PC-9 (cell line): ENCODE results near the gene UQCRC1.

Experiments used
- EZH2 ChIP-seq: fragments of 200-600 bp; sonication (generic); IDR thresholded peaks from 2 replicates; pipeline ENCODE4 v1.8.0; 2017; ENCODE audit warnings: antibody characterized with exemption, low read depth
- TF ChIP-seq, protein P1 (sequence below): fragments of 200-600 bp; sonication (generic); conservative IDR thresholded peaks from 2 replicates; pipeline ENCODE4 v1.6.1; 2017; ENCODE audit warnings: mixed run types, antibody characterized with exemption, mild to moderate bottlenecking, moderate library complexity

DNA sequence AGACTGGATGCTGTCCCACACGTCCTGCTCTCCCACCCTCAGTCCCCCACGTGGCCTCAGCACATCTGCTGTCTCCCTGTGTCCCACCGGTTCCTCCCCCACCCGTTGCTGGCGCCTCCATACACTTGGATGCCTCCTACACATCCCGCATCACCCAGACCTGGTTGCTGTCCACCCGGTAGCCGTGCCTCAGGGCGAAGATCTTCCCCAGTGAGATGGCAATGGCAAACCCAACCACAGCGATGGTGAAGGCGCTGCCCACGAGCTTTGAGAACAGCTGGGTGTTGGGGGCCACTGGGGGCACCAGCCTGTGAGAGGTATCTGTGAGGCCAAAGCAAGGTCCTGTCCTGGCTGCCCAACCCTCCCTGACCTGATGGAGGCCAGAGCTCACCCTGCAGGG lies 21.4 kb upstream of the UQCRC1 start:
- TF ChIP-seq, protein P1, sequence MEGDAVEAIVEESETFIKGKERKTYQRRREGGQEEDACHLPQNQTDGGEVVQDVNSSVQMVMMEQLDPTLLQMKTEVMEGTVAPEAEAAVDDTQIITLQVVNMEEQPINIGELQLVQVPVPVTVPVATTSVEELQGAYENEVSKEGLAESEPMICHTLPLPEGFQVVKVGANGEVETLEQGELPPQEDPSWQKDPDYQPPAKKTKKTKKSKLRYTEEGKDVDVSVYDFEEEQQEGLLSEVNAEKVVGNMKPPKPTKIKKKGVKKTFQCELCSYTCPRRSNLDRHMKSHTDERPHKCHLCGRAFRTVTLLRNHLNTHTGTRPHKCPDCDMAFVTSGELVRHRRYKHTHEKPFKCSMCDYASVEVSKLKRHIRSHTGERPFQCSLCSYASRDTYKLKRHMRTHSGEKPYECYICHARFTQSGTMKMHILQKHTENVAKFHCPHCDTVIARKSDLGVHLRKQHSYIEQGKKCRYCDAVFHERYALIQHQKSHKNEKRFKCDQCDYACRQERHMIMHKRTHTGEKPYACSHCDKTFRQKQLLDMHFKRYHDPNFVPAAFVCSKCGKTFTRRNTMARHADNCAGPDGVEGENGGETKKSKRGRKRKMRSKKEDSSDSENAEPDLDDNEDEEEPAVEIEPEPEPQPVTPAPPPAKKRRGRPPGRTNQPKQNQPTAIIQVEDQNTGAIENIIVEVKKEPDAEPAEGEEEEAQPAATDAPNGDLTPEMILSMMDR: no peak
- no peak for TF ChIP-seq EZH2
